Vagina (tissue), 2 donors: Measurements from ENCODE around the gene ARFGEF3.

Source experiments
- CTCF ChIP-seq, 3 experiments: fragments of 450-650 bp in 2 of 3; fragments of 200-600 bp in 1 of 3; sonication (generic) in 1 of 3; IDR thresholded peaks; one replicate each; pipeline ENCODE4 v1.5.1; 2017 to 2019; ENCODE audit warnings: antibody characterized with exemption in 3 of 3, mild to moderate bottlenecking in 2 of 3, moderate library complexity in 2 of 3
- POLR2A ChIP-seq, 2 donors: fragments of 450-650 bp; IDR thresholded peaks; one replicate each; pipeline ENCODE4 v1.6.1; 2017; ENCODE audit warnings: antibody characterized with exemption in 2 of 2, mild to moderate bottlenecking in 2 of 2, moderate library complexity in 2 of 2
- POLR2AphosphoS5 ChIP-seq, 2 donors: sonication (generic); formaldehyde crosslinking; IDR thresholded peaks; one replicate each; pipeline ENCODE4 v1.9.0; 2017; ENCODE audit warnings: antibody characterized with exemption in 2 of 2, mild to moderate bottlenecking in 2 of 2, low read depth in 1 of 2; ENCODE audit not compliant: insufficient read depth in 1 of 2

DNA sequence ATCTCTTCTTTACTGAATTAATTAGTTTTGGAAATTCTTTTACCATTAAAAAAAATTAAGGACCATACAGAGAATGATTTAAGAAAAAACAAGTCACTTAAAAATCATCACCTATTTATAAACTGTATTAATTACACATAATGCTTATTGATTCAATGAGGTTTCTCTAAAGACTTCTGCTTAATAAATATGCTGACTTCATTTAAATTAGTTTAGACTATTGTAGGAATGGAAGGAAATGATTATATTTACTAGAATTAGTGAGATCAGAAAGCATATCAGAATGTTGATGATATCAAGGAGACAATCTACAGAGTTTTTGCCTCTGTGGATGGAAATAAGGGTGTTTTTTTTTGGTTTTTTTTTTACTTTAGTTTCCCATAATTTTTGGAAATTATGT lies 181.4 kb downstream of the ARFGEF3 start:
- no peak for TF ChIP-seq CTCF (IDR thresholded peaks at IDR 0.05)
- TF ChIP-seq POLR2AphosphoS5 (IDR thresholded peaks at IDR 0.05; ENCODE audit: insufficient read depth in 1 of 2, low read depth in 1 of 2): no peak
- no peak for TF ChIP-seq POLR2A (IDR thresholded peaks at IDR 0.05)
